ENCODE data around the gene OR52A1.

The OR52A1 gene

DNA sequence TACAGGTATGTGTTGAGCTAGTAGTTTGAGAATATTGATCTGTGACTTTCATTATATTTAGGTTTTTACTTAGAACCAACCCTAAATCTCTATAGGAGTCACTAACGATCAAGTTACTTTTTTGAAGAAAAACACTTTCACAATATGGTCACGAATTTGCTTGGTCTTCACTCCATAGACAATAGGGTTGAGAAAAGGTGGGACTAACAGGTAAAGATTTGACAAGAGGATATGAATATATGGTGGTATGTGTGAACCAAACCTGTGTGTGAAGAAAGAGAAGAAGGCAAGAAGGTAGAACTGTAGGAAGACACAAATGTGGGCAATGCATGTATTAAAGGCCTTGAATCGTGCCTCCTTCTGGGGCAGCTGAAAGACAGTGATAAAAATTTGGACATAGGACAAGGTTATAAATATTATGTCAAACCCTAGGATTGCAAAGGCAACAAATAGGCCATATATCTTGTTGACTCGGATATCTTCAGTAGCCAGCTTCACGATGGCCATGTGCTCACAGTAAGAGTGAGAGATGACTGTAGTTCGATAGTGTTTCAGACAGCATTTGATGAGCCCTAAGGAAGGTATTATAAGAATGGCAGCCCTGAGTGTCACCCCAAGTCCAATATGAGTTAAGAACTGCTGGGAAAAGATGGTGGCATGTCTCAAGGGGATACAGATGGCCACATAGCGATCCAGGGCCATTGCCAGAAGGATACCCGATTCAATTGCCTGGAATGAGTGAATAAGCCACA, 22.8 kb downstream of the OR52A1 start:
- no peak for DNase-seq (ENCODE audit: low spot score)

DNA sequence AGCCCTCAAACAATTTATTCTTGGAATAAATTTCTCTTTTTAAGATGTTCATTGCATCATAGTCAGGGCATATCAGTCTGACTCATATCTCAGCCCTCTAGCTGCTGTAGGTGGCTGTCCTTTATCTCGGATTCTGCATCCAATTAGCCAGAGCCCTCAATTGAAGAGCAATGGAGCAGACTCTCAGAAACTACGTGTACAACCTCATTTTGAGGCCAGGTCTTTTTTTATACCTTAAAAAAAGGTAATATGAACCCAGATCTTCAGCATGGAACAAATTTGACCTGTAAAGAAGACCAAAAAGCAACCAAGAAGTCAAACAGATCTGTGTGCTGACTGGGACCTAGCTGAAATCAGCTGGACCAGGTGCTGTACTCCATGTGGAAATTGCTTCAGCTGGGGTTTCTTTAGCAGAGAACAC, 25.1 kb downstream of the OR52A1 start:
- no peak for DNase-seq (ENCODE audit: low spot score)

DNA sequence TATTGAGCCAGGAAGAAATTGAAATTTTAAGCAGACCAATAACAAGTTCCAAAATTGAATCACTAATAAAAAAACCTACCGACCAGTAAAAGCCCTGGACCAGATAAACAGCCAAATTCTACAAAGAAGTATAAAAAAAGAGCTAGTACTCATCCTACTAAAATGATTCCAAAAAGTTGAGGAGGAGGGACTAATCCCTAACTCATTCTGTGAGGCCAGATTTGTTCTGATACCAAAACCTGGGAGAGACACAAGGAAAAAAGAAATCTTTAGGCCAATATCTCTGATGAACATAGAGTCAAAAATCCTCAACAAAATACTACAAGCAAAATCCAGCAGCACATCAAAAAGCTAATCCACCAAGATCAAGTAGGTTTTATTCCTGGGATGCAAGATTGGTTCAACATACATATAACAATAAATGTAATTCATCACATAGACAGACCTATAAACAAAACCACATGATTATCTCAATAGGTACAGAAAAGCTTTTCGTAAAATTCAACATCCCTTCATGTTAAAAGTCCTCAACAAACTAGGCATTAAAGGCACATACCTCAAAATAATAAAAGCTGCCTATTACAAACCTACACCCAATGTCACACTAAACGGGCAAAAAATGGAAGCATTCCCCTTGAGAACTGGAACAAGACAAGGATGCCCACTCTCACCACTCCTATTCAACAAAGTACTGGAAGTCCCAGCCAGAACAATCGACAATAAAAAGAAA, 29.5 kb downstream of the OR52A1 start:
- DNase-seq (ENCODE audit: low spot score): no peak

DNA sequence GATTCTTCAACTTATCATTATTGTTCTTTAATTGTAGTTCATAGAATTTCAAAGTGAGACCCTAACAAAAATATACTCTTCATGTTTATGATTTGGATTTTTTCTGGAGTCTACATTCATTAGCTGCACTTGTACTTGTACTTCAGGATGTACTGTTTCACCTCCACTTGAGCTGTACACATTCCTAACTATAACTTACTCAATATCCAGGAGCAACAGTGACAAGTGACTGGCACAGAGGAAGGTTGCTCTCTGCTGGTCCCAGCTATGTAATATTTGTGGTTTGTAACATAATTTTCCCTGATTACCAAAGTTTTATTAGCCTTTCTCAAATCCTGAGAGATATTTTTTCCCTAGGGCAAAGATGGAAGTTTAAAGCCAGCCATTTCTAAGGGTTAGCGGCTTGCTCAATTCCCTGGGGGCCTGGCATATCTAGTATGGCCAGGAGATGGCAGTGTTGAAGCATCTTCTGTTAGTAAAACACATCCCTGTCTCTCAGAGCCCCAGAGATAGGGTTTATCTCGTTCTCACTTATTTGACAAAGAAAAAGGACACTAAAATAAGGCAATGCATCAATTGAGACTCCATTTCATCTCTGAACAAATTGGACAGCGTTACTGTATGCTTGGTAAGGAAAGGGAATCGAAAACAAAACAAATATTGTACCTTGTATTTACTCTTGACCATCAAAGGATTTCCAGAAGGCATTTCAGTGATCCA, 30.6 kb downstream of the OR52A1 start:
- DNase-seq (ENCODE audit: low spot score): peak; percentile 19

DNA sequence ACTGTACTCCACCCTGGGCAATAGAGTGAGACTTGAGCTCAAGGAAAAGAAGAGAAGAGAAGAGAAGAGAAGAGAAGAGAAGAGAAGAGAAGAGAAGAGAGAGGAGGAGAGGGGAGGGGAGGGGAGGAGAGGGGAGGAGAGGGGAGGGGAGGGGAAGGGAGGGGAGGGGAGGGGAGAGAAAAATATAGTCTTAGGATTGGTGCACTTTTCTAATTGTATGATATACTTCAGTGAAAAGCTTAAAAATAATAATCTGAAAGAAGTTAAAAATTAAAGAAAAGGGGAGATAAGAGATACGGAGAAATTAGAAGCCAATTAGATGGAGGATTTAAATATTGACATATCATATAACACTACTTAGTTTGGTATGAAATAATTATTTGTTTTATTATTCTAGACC, 35.7 kb downstream of the OR52A1 start:
- no peak for DNase-seq (ENCODE audit: low spot score)

DNA sequence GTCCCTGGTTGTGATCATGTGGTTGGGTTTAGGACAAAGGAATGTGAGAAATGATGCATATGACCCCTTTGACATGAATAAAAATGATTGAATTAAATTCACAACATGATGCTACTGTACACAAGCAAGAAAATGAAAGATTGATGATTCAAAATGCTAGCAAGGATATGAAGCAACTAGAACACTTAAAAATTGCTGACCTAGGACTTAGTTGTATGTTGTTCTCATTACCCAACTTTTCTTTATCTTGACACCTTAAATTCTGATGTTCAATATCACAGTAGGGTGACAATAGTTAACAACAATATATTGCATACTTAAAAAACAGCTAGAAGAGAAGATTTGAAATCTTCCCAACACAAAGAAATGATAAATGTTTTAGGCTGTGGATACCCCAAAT, 37.0 kb downstream of the OR52A1 start:
- DNase-seq (ENCODE audit: low spot score): no peak

DNA sequence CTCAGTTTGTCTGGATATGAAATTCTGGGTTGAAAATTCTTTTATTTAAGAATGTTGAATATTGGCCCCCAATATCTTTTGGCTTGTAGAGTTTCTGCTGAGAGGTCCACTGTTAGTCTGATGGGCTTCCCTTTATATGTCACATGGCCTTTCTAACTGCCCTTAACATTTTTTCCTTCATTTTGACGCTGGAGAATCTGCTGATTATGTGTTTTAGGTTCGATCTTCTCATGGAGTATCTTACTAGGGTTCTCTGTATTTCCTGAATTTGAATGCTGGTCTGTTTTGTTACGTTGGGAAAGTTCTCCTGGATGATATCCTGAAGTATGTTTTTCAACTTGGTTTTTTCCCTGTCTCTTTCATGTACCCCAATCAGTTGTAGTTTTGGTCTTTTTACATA, 39.2 kb downstream of the OR52A1 start:
- no peak for DNase-seq (ENCODE audit: low spot score)

DNA sequence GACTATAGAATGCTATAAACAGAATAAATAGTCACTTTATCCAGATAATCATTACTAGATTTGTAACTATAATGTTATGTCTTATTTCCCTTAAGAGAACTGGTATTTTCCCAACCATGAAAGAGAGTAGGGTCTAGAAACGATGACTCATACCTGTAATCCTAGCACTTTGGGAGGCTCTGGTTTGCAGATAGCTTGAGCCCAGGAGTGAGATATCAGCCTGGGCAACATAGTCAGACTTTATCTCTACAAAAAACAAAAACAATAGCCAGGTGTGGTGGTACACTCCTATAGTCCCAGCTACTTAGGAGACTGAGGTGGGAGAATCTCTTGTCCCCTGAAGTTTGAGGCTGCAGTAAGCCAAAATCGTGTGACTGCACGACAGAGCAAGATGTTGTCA, 47.3 kb downstream of the OR52A1 start:
- no peak for DNase-seq (ENCODE audit: low spot score)

DNA sequence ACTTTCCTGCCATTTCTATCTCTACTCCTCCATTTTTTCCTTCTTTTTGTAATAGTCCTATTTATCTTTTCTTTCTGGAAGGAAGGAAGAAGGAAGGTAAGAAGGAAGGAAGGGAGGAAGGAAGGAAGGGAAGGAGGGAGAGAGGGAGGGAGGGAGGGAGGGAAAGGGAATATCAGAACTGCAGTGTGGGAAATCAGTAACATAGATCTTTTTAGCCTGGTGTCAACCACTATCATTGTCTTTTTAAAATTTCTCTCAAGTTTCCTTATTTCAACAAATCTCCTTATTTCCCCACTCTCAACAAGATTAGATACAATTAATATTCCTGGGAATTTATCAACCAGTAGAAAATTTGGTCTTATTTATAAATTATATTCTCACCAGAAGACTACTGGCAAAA, 51.5 kb downstream of the OR52A1 start:
- no peak for DNase-seq (ENCODE audit: low spot score)

DNA sequence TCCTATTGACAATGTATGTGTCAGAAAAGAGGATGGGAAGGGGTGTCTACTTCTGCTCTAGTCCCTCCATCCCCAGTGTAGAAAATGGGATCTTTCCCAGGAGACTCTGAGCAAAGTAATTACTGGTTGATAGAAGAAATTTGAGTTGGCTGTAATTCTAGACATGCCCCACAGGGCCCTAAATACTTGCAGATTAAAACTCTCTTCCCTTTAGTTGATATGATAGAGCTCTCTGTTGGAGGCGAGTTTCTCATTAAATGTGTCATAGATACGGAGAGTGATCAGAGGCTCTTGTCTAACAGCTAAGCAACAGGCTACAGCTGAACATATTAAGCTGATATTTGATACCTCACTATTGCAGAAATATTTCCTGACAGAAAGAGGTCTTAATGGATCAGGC, 52.3 kb downstream of the OR52A1 start:
- no peak for DNase-seq (ENCODE audit: low spot score)

DNA sequence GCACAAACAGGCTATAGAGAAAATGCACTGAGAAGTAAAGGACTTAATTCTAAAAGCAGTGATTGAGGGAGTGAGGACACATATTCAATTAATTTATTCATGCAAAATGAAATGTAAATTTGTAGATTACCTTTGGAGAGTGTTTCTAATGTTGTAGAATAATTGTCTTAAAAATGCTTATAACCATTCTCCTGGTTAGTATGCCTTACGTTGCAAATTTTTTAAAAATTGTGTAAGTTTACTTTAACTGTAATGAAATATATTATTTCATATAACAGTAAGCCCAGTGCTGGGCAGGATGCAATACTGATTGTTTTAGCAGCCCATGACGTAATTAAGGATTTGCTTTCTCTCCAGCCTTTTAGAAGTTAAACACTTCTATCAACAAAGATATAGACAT, 58.5 kb downstream of the OR52A1 start:
- no peak for DNase-seq (ENCODE audit: low spot score)

Data from CD4-positive, alpha-beta T cell treated with Interleukin-6 at 100 ng/mL for 8 hours (primary cell).